Activated CD4-positive, alpha-beta T cell treated with anti-CD3 and anti-CD28 coated beads for 36 hours (primary cell): ENCODE data around the gene SPATA25. TPM values are rescaled to one million over a fixed set of nuclear protein-coding genes. Genes with fewer than 3 reads are reported as not detected.

ENCODE experiments used
- ATAC-seq: fragments of 200-7000 bp; cut with Tn5 transposase; one replicate; pipeline ENCODE4 v1.10.0; 2021; ENCODE audit warnings: mild to moderate bottlenecking, moderate library complexity
- CTCF ChIA-PET: fragments of 350-600 bp; sonication (Branson Sonifier 250); formaldehyde crosslinking; loops from one replicate; lab custom pipeline; 2021; ENCODE audit warnings: antibody characterized with exemption; lab: Charles Lee
- POLR2A ChIA-PET: fragments of 350-600 bp; sonication (Branson Sonifier 250); formaldehyde crosslinking; loops from one replicate; lab custom pipeline; 2021; ENCODE audit warnings: antibody characterized with exemption, inconsistent platforms; lab: Charles Lee
- DNase-seq: peaks from one replicate; pipeline ENCODE4 v3.0.0-alpha.2; 2020
- H3K27ac Mint-ChIP-seq: one replicate; pipeline ENCODE4 v1.8.0; 2021; ENCODE audit warnings: mixed read lengths
- H3K27me3 Mint-ChIP-seq: one replicate; pipeline ENCODE4 v1.8.0; 2021; ENCODE audit warnings: mixed read lengths
- H3K36me3 Mint-ChIP-seq: one replicate; pipeline ENCODE4 v1.8.0; 2021; ENCODE audit warnings: low read depth, mixed read lengths
- H3K4me1 Mint-ChIP-seq: one replicate; pipeline ENCODE4 v1.8.0; 2021; ENCODE audit warnings: mixed read lengths
- H3K4me3 Mint-ChIP-seq: one replicate; pipeline ENCODE4 v1.8.0; 2021; ENCODE audit warnings: mild to moderate bottlenecking, moderate library complexity, mixed read lengths
- H3K9me3 Mint-ChIP-seq: one replicate; pipeline ENCODE4 v1.8.0; 2021; ENCODE audit warnings: low read depth, mixed read lengths
- intact Hi-C, 2 experiments: fragments of 100-400 bp; cut with DNase I in 1 of 2; cut with micrococcal nuclease in 1 of 2; formaldehyde crosslinking; loops; one replicate each; pipeline versions ENCODE4 v1.14.2 to v1.15.1; 2022 to 2024; cut with DNase I, micrococcal nuclease
- total RNA-seq, 2 experiments: library from RNA; stranded (reverse); gene quantifications; one replicate each; pipeline ENCODE4 v1.2.3, GENCODE V29; 2021

The SPATA25 gene
- total RNA-seq, 2 experiments from 2014 or later: 0.66 to 1.0 TPM

DNA sequence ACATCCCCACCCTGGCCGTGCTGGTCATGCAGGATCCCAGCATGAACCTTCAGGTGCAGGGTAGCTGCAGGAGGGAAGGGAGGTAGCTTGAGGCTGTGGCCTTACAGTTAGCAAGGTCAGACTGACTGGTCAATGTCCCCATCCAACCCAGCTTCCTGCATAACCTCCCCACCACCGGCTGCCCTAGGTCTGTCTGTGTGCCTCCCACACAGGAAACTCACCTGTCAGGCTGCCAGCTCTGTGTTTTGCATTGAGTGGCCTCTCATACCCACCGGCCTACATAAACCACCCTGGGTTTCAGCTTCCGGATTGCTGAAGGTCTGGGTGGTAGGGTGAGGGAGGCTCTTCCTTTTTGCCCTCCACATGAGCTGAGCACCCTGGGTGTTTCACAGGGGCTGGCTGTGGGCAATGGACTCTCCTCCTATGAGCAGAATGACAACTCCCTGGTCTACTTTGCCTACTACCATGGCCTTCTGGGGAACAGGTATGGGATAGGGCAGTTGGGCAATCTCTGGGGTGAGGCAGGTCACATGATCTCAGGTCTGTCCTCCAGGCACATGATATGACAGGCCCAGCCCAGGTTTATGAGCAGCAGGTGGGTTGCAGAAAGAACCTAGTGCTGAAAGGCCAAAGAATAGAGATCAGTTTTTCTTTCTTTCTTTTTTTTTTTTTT, 5.5 kb upstream of the SPATA25 start:
- no peaks in the 10 kb centered on the region for H3K9me3 Mint-ChIP-seq
- peaks cover 31% of the 10 kb centered on the region for H3K4me1 Mint-ChIP-seq
- ChIA-PET POLR2A (no interaction called here), CTCF (interaction anchor here (1.3 to 1.7 kb wide), 4 partner anchors 12 to 41 kb away, joined by 3 to 5 read pairs (median 4); partner anchors contain the start of gene ZSWIM1)
- no peak for ATAC-seq
- peak overlapping the region; percentile 89 for H3K4me3 Mint-ChIP-seq
- H3K36me3 Mint-ChIP-seq: peaks cover 18% of the 10 kb centered on the region
- H3K27ac Mint-ChIP-seq: no peak overlapping the region
- no peaks in the 10 kb centered on the region for H3K27me3 Mint-ChIP-seq
- intact Hi-C loops: no loop called here
- peak; percentile 41 for DNase-seq

- ATAC-seq: no peak
- ChIA-PET CTCF (interaction anchor here (1.3 to 1.7 kb wide), 5 partner anchors 11 to 41 kb away, joined by 3 to 5 read pairs (median 4); partner anchors contain the start of gene ZSWIM1), POLR2A (interaction anchor here (2.2 kb wide), 1 partner anchor 11 kb away, joined by 7 read pairs; the partner anchor contains the start of gene ZSWIM1)
- peaks cover 16% of the 10 kb centered on the region for H3K36me3 Mint-ChIP-seq
- intact Hi-C loops: no loop called here
- H3K4me1 Mint-ChIP-seq: peaks cover 31% of the 10 kb centered on the region
- peak overlapping the region; percentile 37 for H3K27ac Mint-ChIP-seq
- no peaks in the 10 kb centered on the region for H3K9me3 Mint-ChIP-seq
- no peaks in the 10 kb centered on the region for H3K27me3 Mint-ChIP-seq
- H3K4me3 Mint-ChIP-seq: peak overlapping the region; percentile 89
- no peak for DNase-seq
These were observed 4.8 kb upstream of the SPATA25 start for GRCh38 chr20:45892049-45892825.

DNA sequence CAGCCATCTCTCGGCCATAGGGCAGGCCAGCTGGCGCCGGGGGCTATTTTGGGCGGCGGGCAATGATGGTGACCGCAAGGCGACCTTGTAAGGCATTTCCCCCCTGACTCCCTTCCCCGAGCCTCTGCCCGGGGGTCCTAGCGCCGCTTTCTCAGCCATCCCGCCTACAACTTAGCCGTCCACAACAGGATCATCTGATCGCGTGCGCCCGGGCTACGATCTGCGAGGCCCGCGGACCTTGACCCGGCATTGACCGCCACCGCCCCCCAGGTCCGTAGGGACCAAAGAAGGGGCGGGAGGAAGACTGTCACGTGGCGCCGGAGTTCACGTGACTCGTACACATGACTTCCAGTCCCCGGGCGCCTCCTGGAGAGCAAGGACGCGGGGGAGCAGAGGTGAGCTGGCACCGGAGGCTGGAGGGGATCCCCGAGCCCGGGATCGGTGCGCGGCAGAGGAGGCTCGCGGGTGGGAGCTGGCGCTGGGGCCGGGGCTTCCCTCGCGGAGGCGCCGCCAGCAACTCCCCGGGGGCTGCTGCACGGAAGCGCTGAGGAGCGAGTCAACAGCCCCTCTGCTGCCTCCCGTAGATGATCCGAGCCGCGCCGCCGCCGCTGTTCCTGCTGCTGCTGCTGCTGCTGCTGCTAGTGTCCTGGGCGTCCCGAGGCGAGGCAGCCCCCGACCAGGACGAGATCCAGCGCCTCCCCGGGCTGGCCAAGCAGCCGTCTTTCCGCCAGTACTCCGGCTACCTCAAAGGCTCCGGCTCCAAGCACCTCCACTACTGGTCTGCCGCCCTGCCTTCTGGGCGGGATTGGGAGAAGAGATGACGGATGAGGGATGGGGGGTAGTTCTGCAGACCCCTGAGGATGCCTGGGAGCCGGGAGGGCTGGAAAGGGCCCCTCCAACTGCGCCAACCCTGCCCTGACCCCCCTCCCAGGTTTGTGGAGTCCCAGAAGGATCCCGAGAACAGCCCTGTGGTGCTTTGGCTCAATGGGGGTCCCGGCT, 3.9 kb upstream of the SPATA25 start, which contains the start of the genes CTSA and NEURL2:
CTSA (plus strand) TSS at position 351 of the 999 bp plus-strand sequence; CDS start at position 585, 234 bp downstream.
NEURL2 (minus strand) TSS at position 224 of the 999 bp plus-strand sequence; CDS start at position 7, 217 bp downstream.
- DNase-seq (peak; percentile 94), ATAC-seq (peak; percentile 80)
- ChIA-PET POLR2A (interaction anchor here (0.6 to 2.2 kb wide), 3 partner anchors 10 to 78 kb away, joined by 3 to 7 read pairs (median 5); partner anchors contain the start of gene ZSWIM1), CTCF (interaction anchor here (1.1 to 1.8 kb wide), 7 partner anchors 10 to 94 kb away, joined by 3 to 10 read pairs (median 5); partner anchors contain the start of genes PCIF1 and ZSWIM1)
- Mint-ChIP-seq H3K9me3 (no peaks in the 10 kb centered on the region), H3K36me3 (peaks cover 23% of the 10 kb centered on the region), H3K27me3 (no peaks in the 10 kb centered on the region), H3K4me3 (peak within 1 kb of the TSS; percentile 89), H3K4me1 (peaks cover 32% of the 10 kb centered on the region), H3K27ac (peak within 1 kb of the TSS; percentile 87)
- intact Hi-C loops: loop anchor here (1.0 to 2.0 kb wide), 9 partner anchors 10 to 100 kb away; partner anchors contain the start of genes ACOT8 (in 2 of the 2), UBE2C (in 2 of the 2), ZSWIM1 (in 2 of the 2) and ZSWIM3 (in 2 of the 2)

DNA sequence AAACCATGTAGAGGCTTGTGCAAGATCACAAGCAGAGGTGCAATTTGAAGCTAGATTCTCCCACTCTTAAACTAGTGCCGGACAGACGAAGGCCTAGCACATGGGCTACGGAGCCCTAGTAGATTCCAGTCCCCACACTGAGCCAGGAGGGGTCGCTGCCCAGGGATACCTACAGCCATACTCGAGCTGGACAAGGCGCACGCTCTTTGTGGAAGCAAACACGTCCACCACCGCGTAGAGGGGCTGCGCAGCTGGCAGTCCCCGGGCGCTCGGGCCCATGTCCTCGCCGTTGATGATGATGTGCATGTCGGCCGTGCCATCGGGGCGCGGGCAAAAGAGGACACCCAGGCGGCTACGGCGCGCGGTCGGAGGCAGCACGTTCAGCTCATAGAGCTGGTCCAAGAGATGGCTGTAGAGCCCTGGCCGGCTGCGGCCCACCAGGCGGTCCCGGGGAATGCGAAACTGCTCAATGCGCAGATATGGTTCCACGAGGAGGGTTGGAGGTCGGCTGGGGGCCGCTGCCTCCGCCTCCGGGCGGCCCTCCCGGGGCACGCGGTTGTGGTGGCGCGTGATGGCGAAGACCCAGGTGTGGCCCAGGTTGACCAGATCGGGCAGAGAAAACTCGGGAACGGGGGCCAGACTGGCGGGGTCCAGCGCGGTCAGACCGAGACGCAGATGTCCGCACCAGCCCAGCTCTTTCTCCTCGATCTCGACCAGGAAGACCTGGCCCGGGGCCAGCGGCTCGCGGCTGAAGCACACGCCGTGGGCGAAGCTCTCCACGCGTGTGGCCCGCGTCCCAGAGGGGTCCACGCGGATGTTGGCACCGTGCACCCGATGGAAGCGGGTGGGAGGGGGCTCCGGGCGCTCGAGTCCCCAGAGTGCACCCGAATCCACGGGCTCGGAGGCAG, 2.9 kb upstream of the SPATA25 start:
- no peaks in the 10 kb centered on the region for H3K9me3 Mint-ChIP-seq
- H3K4me3 Mint-ChIP-seq: peak overlapping the region; percentile 89
- H3K36me3 Mint-ChIP-seq: peaks cover 21% of the 10 kb centered on the region
- DNase-seq (peak; percentile 73), ATAC-seq (peak; percentile 34)
- CTCF ChIA-PET: interaction anchor here (0.8 to 1.8 kb wide), 7 partner anchors 9 to 95 kb away, joined by 3 to 10 read pairs (median 4); partner anchors contain the start of genes PCIF1 and ZSWIM1
- H3K27me3 Mint-ChIP-seq: no peaks in the 10 kb centered on the region
- peaks cover 38% of the 10 kb centered on the region for H3K4me1 Mint-ChIP-seq
- POLR2A ChIA-PET: interaction anchor here (0.6 to 2.2 kb wide), 3 partner anchors 9 to 77 kb away, joined by 3 to 7 read pairs (median 5); partner anchors contain the start of gene ZSWIM1
- H3K27ac Mint-ChIP-seq: peak overlapping the region; percentile 87
- intact Hi-C loops: loop anchor here (2.0 kb wide), 4 partner anchors 44 to 100 kb away; partner anchors contain the start of genes UBE2C (in 2 of the 2), DNTTIP1 (in 1 of the 2), PCIF1 (in 1 of the 2) and WFDC3 (in 1 of the 2)

DNA sequence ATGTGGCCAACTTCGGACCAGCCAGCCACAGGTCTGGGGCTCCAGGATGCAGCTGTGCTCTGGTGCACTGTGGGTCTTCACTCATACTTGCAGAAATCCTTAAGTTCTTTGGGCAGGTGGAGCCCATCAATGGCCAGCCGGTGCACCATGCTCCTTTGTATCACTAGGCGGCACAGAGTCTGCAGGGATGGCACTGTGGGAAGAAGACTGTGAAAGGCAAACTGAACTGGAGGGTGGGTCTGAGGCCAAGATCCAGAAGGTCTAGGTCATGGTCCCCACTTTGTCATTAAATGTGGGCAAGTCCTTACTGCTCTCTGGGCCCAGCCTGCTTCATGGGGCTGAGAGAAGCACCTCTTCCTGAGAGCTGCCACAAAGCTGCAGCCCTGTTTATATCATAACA, 1.3 kb upstream of the SPATA25 start:
- no peak for ATAC-seq
- CTCF ChIA-PET: interaction anchor here (0.5 to 1.8 kb wide), 5 partner anchors 22 to 80 kb away, joined by 3 to 5 read pairs (median 3); no protein-coding TSS in a partner anchor

GRCh38 chr20:45886590-45887345, 654 bp downstream of the SPATA25 start:
- POLR2A ChIA-PET: no interaction called here
- CTCF ChIA-PET: interaction anchor here (0.7 kb wide), 1 partner anchor 340 kb away, joined by 3 read pairs; no protein-coding TSS in a partner anchor
- Mint-ChIP-seq H3K27me3 (no peaks in the 10 kb centered on the region), H3K36me3 (peaks cover 24% of the 10 kb centered on the region), H3K4me3 (no peak overlapping the region), H3K9me3 (no peaks in the 10 kb centered on the region), H3K27ac (no peak overlapping the region), H3K4me1 (peaks cover 48% of the 10 kb centered on the region)
- intact Hi-C loops: loop anchor here in 1 of 2 experiments (10.0 kb wide), 3 partner anchors 478 to 922 kb away; partner anchors contain the start of genes STK4 and TOMM34
- DNase-seq (no peak), ATAC-seq (no peak)

More for the DNA sequence above, 1.3 kb upstream of the SPATA25 start:
- no peak for DNase-seq
- Mint-ChIP-seq H3K36me3 (peaks cover 16% of the 10 kb centered on the region), H3K27ac (no peak overlapping the region), H3K27me3 (no peaks in the 10 kb centered on the region), H3K9me3 (no peaks in the 10 kb centered on the region), H3K4me1 (peaks cover 45% of the 10 kb centered on the region), H3K4me3 (no peak overlapping the region)
- intact Hi-C loops: loop anchor here in 1 of 2 experiments (10.0 kb wide), 3 partner anchors 476 to 924 kb away; partner anchors contain the start of genes STK4 and TOMM34
- POLR2A ChIA-PET: interaction anchor here (0.8 to 1.0 kb wide), 2 partner anchors 8 to 32 kb away, joined by 4 read pairs; partner anchors contain the start of genes ACOT8, ZSWIM1 and ZSWIM3

GRCh38 chr20:45883100-45883469, 4.3 kb downstream of the SPATA25 start:
- POLR2A ChIA-PET: no interaction called here
- DNase-seq (no peak), ATAC-seq (no peak)
- peak overlapping the region; percentile 59 for H3K4me3 Mint-ChIP-seq
- H3K27me3 Mint-ChIP-seq: no peaks in the 10 kb centered on the region
- H3K4me1 Mint-ChIP-seq: peaks cover 44% of the 10 kb centered on the region
- CTCF ChIA-PET: interaction anchor here (1.0 kb wide), 1 partner anchor 29 kb away, joined by 3 read pairs; no protein-coding TSS in a partner anchor
- peak overlapping the region; percentile 60 for H3K27ac Mint-ChIP-seq
- intact Hi-C loops: loop anchor here in 1 of 2 experiments (10.0 kb wide), 3 partner anchors 482 to 918 kb away; partner anchors contain the start of genes STK4 and TOMM34
- H3K9me3 Mint-ChIP-seq: no peaks in the 10 kb centered on the region
- peaks cover 29% of the 10 kb centered on the region for H3K36me3 Mint-ChIP-seq

DNA sequence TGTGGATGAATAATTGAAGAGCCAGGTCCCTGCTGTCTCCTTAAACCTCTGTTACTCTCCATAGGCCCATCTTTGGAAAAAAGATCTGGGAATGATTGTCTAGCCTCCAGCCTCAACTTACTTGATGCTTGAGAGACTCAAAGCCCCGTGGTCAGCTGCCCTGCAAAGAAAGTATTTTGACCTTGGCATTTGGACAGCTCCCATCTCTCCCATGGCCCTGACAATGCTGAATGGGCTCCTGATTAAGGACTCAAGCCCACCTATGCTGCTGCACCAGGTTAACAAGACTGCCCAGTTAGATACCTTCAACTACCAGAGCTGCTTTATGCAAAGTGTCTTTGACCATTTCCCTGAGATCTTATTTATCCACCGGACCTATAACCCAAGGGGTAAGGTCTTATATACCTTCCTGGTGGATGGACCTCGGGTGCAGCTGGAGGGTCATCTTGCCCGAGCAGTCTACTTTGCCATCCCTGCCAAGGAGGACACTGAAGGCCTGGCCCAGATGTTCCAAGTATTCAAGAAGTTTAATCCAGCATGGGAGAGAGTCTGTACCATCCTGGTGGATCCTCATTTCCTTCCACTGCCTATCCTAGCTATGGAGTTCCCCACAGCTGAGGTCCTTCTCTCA, 4.8 kb downstream of the SPATA25 start:
- intact Hi-C loops: loop anchor here in 1 of 2 experiments (10.0 kb wide), 3 partner anchors 482 to 918 kb away; partner anchors contain the start of genes STK4 and TOMM34
- ChIA-PET POLR2A (interaction anchor here (2.3 kb wide), 1 partner anchor 9 kb away, joined by 7 read pairs; the partner anchor contains the start of genes CTSA and NEURL2), CTCF (interaction anchor here (0.6 to 1.0 kb wide), 5 partner anchors 26 to 206 kb away, joined by 3 to 6 read pairs (median 3); partner anchors contain the start of genes ACOT8, DNTTIP1 and WFDC3)
- peak overlapping the region; percentile 59 for H3K4me3 Mint-ChIP-seq
- DNase-seq (no peak), ATAC-seq (no peak)
- peaks cover 44% of the 10 kb centered on the region for H3K4me1 Mint-ChIP-seq
- H3K27me3 Mint-ChIP-seq: no peaks in the 10 kb centered on the region
- peaks cover 29% of the 10 kb centered on the region for H3K36me3 Mint-ChIP-seq
- H3K27ac Mint-ChIP-seq: peak overlapping the region; percentile 60
- H3K9me3 Mint-ChIP-seq: no peaks in the 10 kb centered on the region
